Kidney (tissue), 14 donors: ENCODE data around the gene TICRR. TPM values are rescaled to one million over a fixed set of nuclear protein-coding genes. Genes with fewer than 3 reads are reported as not detected.

Experiments
- DNase-seq, 5 donors: peaks; one replicate each; pipeline ENCODE4 v3.0.0-alpha.2; 2013 to 2020
- FAIRE-seq: peaks from 2 replicates; lab custom pipeline; 2012; peaks lifted over from hg19 to GRCh38; lab: Jason Lieb, UNC
- H3K27ac ChIP-seq, 2 donors: one replicate each; pipeline ENCODE4 v1.7.0; 2013; ENCODE audit warnings: low read depth in 2 of 2, low read length in 2 of 2, inconsistent platforms in 1 of 2
- H3K27me3 ChIP-seq: one replicate; pipeline ENCODE4 v1.7.1; 2013; ENCODE audit warnings: low read length, inconsistent platforms; ENCODE audit not compliant: control insufficient read depth, insufficient read depth
- H3K36me3 ChIP-seq, 3 donors: one replicate each; pipeline versions ENCODE4 v1.7.0 to v1.7.1; 2013; ENCODE audit warnings: low read length in 3 of 3, control low read depth in 1 of 3, inconsistent platforms in 1 of 3; ENCODE audit not compliant: insufficient read depth in 3 of 3, control insufficient read depth in 2 of 3
- H3K4me1 ChIP-seq, 3 donors: one replicate each; pipeline versions ENCODE4 v1.7.0 to v1.7.1; 2013; ENCODE audit warnings: low read length in 3 of 3, inconsistent platforms in 1 of 3, low read depth in 1 of 3; ENCODE audit not compliant: control insufficient read depth in 2 of 3, insufficient read depth in 2 of 3
- H3K4me3 ChIP-seq, 3 donors: one replicate each; pipeline versions ENCODE4 v1.7.0 to v1.8.1; 2013; ENCODE audit warnings: low read length in 3 of 3, control low read depth in 1 of 3, inconsistent platforms in 1 of 3
- H3K9ac ChIP-seq, 3 donors: one replicate each; pipeline versions ENCODE4 v1.7.0 to v1.7.1; 2013; ENCODE audit warnings: low read length in 3 of 3, control low read depth in 1 of 3, inconsistent platforms in 1 of 3
- H3K9me3 ChIP-seq, 3 donors: one replicate each; pipeline versions ENCODE4 v1.7.0 to v1.7.1; 2013; ENCODE audit warnings: low read length in 3 of 3, control low read depth in 1 of 3, inconsistent platforms in 1 of 3; ENCODE audit not compliant: control insufficient read depth in 2 of 3, insufficient read depth in 1 of 3
- intact Hi-C: fragments of 100-400 bp; cut with DNase I; formaldehyde crosslinking; loops from one replicate; pipeline ENCODE4 v1.11.1; 2022
- polyA plus RNA-seq: library from polyadenylated mRNA; stranded (reverse); fragments of 350-450 nt; fragmentation: Illumina TruSeq; extraction: RNeasy Lipid Tissue Mini Kit (QIAGEN cat#74804); gene quantifications from one replicate; pipeline ENCODE4 v1.2.3, GENCODE V29; 2014; ENCODE audit warnings: low read depth, low replicate concordance; ENCODE audit not compliant: insufficient read depth
- total RNA-seq: library from RNA; stranded (reverse); fragmentation: NEBNext Ultra II Directional; extraction: Animal tissue kit (Norgen Biotek cat#: 25700); gene quantifications from one replicate; pipeline ENCODE4 v1.2.1, GENCODE V29; 2021
- TF ChIP-seq, protein P1 (sequence below): IDR thresholded peaks from 3 replicates; pipeline ENCODE4 v1.5.1; 2012; ENCODE audit warnings: mild to moderate bottlenecking, moderate library complexity, borderline replicate concordance; ENCODE audit not compliant: insufficient read depth; ENCODE audit errors: extremely low read depth
- donor health status: control.
- donor health status: control.
- donor health status: control.
- donor health status: control.
- donor health status: control.
- donor health status: DM: yes; HTN: yes; CAD: no.
- donor health status: Normal renal cell carcinoma (clear cell type).

Gene TICRR
- total and polyA plus RNA-seq, 2 donors from 2014 or later = 0.25 TPM; not detected in 1

DNA sequence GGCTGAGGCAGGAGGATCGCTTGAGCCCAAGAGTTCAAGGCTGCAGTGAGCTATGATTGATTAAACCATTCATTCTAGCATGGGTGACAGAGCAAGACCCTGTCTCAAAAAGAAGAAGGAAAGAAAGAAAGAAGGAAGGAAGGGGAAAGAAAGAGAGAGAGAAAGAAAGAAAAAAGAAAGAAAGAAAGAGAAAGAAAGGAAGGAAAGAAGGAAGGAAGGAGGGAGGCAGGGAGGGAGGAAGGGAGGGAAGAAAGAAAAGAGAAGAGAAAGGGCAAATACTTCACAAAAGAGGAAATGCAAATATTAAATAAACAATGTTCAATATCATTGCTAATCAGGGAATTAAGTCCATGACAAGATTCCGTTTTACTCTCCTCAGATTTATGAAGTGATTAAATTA, 84.0 kb downstream of the TICRR start:
- TF ChIP-seq, protein P1, sequence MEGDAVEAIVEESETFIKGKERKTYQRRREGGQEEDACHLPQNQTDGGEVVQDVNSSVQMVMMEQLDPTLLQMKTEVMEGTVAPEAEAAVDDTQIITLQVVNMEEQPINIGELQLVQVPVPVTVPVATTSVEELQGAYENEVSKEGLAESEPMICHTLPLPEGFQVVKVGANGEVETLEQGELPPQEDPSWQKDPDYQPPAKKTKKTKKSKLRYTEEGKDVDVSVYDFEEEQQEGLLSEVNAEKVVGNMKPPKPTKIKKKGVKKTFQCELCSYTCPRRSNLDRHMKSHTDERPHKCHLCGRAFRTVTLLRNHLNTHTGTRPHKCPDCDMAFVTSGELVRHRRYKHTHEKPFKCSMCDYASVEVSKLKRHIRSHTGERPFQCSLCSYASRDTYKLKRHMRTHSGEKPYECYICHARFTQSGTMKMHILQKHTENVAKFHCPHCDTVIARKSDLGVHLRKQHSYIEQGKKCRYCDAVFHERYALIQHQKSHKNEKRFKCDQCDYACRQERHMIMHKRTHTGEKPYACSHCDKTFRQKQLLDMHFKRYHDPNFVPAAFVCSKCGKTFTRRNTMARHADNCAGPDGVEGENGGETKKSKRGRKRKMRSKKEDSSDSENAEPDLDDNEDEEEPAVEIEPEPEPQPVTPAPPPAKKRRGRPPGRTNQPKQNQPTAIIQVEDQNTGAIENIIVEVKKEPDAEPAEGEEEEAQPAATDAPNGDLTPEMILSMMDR = no peak
- H3K27ac ChIP-seq = no peak overlapping the region
- no peak for DNase-seq
- no peaks in the 10 kb centered on the region for H3K27me3 ChIP-seq
- H3K4me3 ChIP-seq = no peak overlapping the region
- FAIRE-seq = no peak
- intact Hi-C loops = no loop called here
- peaks cover 0 to 4% (median 0%) of the 10 kb centered on the region in 3 donors for H3K4me1 ChIP-seq
- H3K36me3 ChIP-seq = no peaks in the 10 kb centered on the region
- H3K9me3 ChIP-seq = no peaks in the 10 kb centered on the region
- H3K9ac ChIP-seq = no peak overlapping the region

- intact Hi-C loops = no loop called here
Observed at GRCh38 chr15:89660556-89660955, 85.3 kb downstream of the TICRR start.

DNA sequence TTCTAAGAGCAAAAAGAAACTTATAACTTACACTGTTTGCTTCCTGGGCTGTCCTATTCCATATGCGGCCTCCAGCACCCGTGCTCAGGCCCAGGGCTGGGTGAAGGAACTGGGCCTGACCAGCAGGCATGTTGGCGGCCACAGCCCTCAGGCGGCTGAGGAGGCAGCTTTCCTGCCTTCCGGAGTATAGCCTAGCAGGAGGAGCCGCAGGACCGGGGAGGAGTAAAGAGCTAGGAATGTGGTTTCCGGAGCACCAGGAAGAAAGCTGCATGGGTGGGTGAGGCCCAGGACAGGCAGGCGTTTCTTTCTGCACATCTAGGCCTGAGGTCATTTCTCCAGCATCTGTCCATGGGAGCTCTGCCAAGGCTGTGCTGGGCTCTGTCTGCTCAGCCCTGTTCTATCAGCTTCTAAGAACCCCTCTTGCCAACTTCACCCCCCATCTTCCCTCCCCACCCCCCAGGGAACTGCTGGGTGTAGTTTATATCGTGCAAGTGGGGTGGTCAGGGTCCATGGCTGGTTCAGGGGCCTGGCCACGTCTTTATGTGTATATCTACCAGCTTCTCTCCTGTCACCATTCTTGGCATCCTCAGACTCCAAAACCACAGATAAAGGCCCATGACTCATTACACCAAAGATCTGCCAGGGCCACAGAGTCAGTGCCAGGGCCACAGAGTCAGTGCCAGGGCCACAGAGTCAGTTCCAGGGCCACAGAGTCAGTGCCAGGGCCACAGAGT, 87.8 kb downstream of the TICRR start:
- TF ChIP-seq, protein P1 = no peak
- FAIRE-seq = no peak
- Histone ChIP-seq H3K4me3 (no peak overlapping the region), H3K9me3 (no peaks in the 10 kb centered on the region), H3K4me1 (peaks cover 0 to 4% (median 0%) of the 10 kb centered on the region in 3 donors), H3K27me3 (no peaks in the 10 kb centered on the region), H3K27ac (no peak overlapping the region), H3K9ac (no peak overlapping the region), H3K36me3 (no peaks in the 10 kb centered on the region)
- DNase-seq = peak; percentile 24 to 75 (median 57)
- intact Hi-C loops = no loop called here

More at GRCh38 chr15:89660556-89660955, 85.3 kb downstream of the TICRR start:
- DNase-seq (no peak), FAIRE-seq (no peak)
- H3K27ac ChIP-seq = no peak overlapping the region
- peaks cover 0 to 4% (median 0%) of the 10 kb centered on the region in 3 donors for H3K4me1 ChIP-seq
- no peaks in the 10 kb centered on the region for H3K36me3 ChIP-seq
- no peak overlapping the region for H3K9ac ChIP-seq
- H3K4me3 ChIP-seq = no peak overlapping the region
- no peaks in the 10 kb centered on the region for H3K9me3 ChIP-seq
- TF ChIP-seq, protein P1 = no peak
- no peaks in the 10 kb centered on the region for H3K27me3 ChIP-seq
